GM21786 (cell line): Measurements from ENCODE around the gene CD74.

Source experiments
- ATAC-seq: cut with Tn5 transposase; IDR thresholded peaks from one replicate; pipeline ENCODE4 v1.9.1; 2021; ENCODE audit not compliant: unreplicated experiment

Gene CD74

GRCh38 chr5:150410524-150411244, 2.0 kb downstream of the CD74 start:
- ATAC-seq = no peak

GRCh38 chr5:150409638-150410523, 2.8 kb downstream of the CD74 start:
- ATAC-seq = peak; percentile 34

- no peak for ATAC-seq
Observed at GRCh38 chr5:150408231-150408943, 4.3 kb downstream of the CD74 start.

- no peak for ATAC-seq
Observed at GRCh38 chr5:150407096-150407720, 5.5 kb downstream of the CD74 start.

GRCh38 chr5:150406723-150407095, 6.0 kb downstream of the CD74 start:
- no peak for ATAC-seq

GRCh38 chr5:150406103-150406722, 6.5 kb downstream of the CD74 start:
- ATAC-seq = no peak

GRCh38 chr5:150404941-150405816, 7.5 kb downstream of the CD74 start:
- no peak for ATAC-seq

GRCh38 chr5:150404535-150404934, 8.2 kb downstream of the CD74 start:
- no peak for ATAC-seq

GRCh38 chr5:150404121-150404520, 8.6 kb downstream of the CD74 start:
- ATAC-seq = no peak

- ATAC-seq = no peak
Observed at GRCh38 chr5:150402901-150403342, 9.8 kb downstream of the CD74 start.

GRCh38 chr5:150402229-150402773, 10.4 kb downstream of the CD74 start:
- ATAC-seq = no peak

GRCh38 chr5:150401376-150402228, 11.1 kb downstream of the CD74 start:
- ATAC-seq = no peak

- no peak for ATAC-seq
Observed at GRCh38 chr5:150401076-150401375, 11.7 kb downstream of the CD74 start.

GRCh38 chr5:150400316-150401075, 12.2 kb downstream of the CD74 start:
- ATAC-seq = no peak

- ATAC-seq = no peak
Observed at GRCh38 chr5:150399524-150400211, 13.0 kb downstream of the CD74 start.

- peak; percentile 80 for ATAC-seq
Observed at GRCh38 chr5:150398722-150399523, 13.8 kb downstream of the CD74 start.
